Kidney epithelial cell (primary cell): ENCODE results near the gene DLGAP1. TPM values are rescaled to one million over a fixed set of nuclear protein-coding genes. Genes with fewer than 3 reads are reported as not detected.

Experiments used
- DNase-seq: peaks from one replicate; pipeline ENCODE4 v3.0.0-alpha.2; 2010; ENCODE audit warnings: low read depth
- H3K27me3 ChIP-seq: 2 replicates; pipeline ENCODE4 v1.6.0; 2011; ENCODE audit warnings: low read length; ENCODE audit not compliant: control insufficient read depth, insufficient read depth
- H3K36me3 ChIP-seq: 2 replicates; pipeline ENCODE4 v1.5.1; 2011; ENCODE audit warnings: low read length; ENCODE audit not compliant: control insufficient read depth, insufficient read depth
- H3K4me3 ChIP-seq: 2 replicates; pipeline ENCODE4 v1.5.1; 2011; ENCODE audit warnings: low read depth, mild to moderate bottlenecking, control low read depth, low read length
- CTCF ChIP-seq: IDR thresholded peaks from 2 replicates; pipeline ENCODE4 v1.5.1; 2011; ENCODE audit warnings: mild to moderate bottlenecking, moderate library complexity, low read length, control low read depth, inconsistent platforms; ENCODE audit not compliant: insufficient read depth, poor library complexity, severe bottlenecking
- total RNA-seq: library from RNA; depleted of rRNA; stranded (reverse); fragments of >200 nt; gene quantifications from 2 replicates; pipeline ENCODE4 v1.2.3, GENCODE V29; 2015

Gene DLGAP1
- total RNA-seq, 1 donor from 2014 or later: 2.6 TPM

- Histone ChIP-seq H3K27me3 (no peaks in the 10 kb centered on the region), H3K4me3 (no peak overlapping the region), H3K36me3 (no peaks in the 10 kb centered on the region)
- TF ChIP-seq CTCF: no peak
- DNase-seq: no peak
These were observed 328.2 kb downstream of the DLGAP1 start for GRCh38 chr18:4126939-4127338.

GRCh38 chr18:4125627-4126230 lies 329.4 kb downstream of the DLGAP1 start:
- Histone ChIP-seq H3K36me3 (no peaks in the 10 kb centered on the region), H3K4me3 (no peak overlapping the region), H3K27me3 (no peaks in the 10 kb centered on the region)
- no peak for TF ChIP-seq CTCF
- no peak for DNase-seq

- TF ChIP-seq CTCF: no peak
- no peak overlapping the region for H3K4me3 ChIP-seq
- no peaks in the 10 kb centered on the region for H3K27me3 ChIP-seq
- DNase-seq: no peak
- H3K36me3 ChIP-seq: no peaks in the 10 kb centered on the region
These were observed 329.9 kb downstream of the DLGAP1 start for GRCh38 chr18:4125224-4125623.

GRCh38 chr18:4119813-4120212 lies 335.3 kb downstream of the DLGAP1 start:
- no peak for DNase-seq
- Histone ChIP-seq H3K27me3 (no peaks in the 10 kb centered on the region), H3K36me3 (no peaks in the 10 kb centered on the region), H3K4me3 (no peak overlapping the region)
- no peak for TF ChIP-seq CTCF

GRCh38 chr18:4119127-4119648 lies 335.9 kb downstream of the DLGAP1 start:
- Histone ChIP-seq H3K36me3 (no peaks in the 10 kb centered on the region), H3K27me3 (no peaks in the 10 kb centered on the region), H3K4me3 (no peak overlapping the region)
- TF ChIP-seq CTCF: no peak
- no peak for DNase-seq

- no peak for TF ChIP-seq CTCF
- H3K27me3 ChIP-seq: no peaks in the 10 kb centered on the region
- DNase-seq: no peak
- H3K36me3 ChIP-seq: no peaks in the 10 kb centered on the region
- H3K4me3 ChIP-seq: no peak overlapping the region
These were observed 347.1 kb downstream of the DLGAP1 start for GRCh38 chr18:4108016-4108415.
